GM12891 (cell line): ENCODE data around the gene TXK.

Source experiments
- DNase-seq: peaks from one replicate; pipeline ENCODE4 v3.0.0; 2011; ENCODE audit warnings: low spot score; ENCODE audit not compliant: insufficient read length
- FAIRE-seq: peaks from 2 replicates; lab custom pipeline; 2011; peaks lifted over from hg19 to GRCh38; lab: Jason Lieb, UNC
- PAX5 ChIP-seq: IDR thresholded peaks from 2 replicates; pipeline ENCODE4 v1.6.1; 2011; ENCODE audit warnings: low read length, moderate library complexity, mild to moderate bottlenecking; ENCODE audit not compliant: insufficient read depth, severe bottlenecking
- POLR2A ChIP-seq: IDR thresholded peaks from 2 replicates; pipeline ENCODE4 v1.6.1; 2011; ENCODE audit warnings: low read depth, low read length, control low read depth
- POLR2AphosphoS5 ChIP-seq: IDR thresholded peaks from 2 replicates; pipeline ENCODE4 v1.6.1; 2011; ENCODE audit warnings: low read depth, low read length, control low read depth
- POU2F2 ChIP-seq: IDR thresholded peaks from 2 replicates; pipeline ENCODE4 v1.6.1; 2011; ENCODE audit warnings: low read depth, mild to moderate bottlenecking, control low read depth, low read length, moderate library complexity
- SPI1 ChIP-seq: IDR thresholded peaks from 2 replicates; pipeline ENCODE4 v1.6.1; 2011; ENCODE audit warnings: low read depth, low read length, control low read depth
- TAF1 ChIP-seq: IDR thresholded peaks from 2 replicates; pipeline ENCODE4 v1.6.1; 2011; ENCODE audit warnings: low read depth, low read length, control low read depth

The TXK gene

DNA sequence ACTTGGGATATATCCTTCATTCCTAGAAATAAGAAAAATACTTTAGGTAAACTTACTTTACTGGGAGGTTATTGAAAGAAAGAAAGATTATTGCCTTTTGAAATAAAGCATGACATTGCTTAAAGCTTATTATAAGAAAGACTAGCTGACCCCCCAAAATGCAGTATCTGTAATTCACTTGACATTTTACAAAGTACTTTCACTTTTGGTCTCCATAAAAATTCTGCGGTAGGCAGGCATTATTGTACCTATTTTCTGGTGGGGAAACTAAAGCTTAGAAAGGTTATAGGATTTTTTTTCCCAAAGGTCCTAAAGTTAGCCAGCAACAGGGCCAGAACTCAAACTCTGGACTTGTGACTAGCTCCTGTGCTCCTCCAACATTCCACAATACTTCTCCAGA, 29.7 kb upstream of the TXK start:
- FAIRE-seq, result peak; percentile 9
- no peak for DNase-seq
- TF ChIP-seq POLR2A (no peak), POLR2AphosphoS5 (no peak), PAX5 (no peak), TAF1 (no peak), SPI1 (no peak), POU2F2 (no peak)

DNA sequence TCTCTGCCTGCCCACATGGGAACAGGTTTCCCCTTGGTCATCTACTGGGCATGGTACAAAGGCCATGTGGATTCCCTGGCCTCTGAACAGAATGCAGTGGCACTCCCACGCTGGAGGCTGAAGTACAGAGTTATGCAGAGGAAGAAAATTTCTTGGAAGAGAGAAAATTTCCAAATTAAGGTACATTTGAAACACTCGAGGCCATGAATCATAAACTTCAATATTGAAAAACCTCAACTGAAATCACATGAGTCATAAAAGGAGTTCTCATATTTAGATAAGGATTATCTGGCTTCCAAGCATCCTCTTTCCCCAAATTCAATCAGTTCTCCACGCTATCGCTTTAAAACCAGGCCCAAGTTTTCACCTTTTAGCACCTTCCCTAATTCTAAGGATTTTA, 28.1 kb upstream of the TXK start:
- TF ChIP-seq POU2F2 (no peak), POLR2A (no peak), SPI1 (no peak)
- DNase-seq, result no peak
- no peak for FAIRE-seq

DNA sequence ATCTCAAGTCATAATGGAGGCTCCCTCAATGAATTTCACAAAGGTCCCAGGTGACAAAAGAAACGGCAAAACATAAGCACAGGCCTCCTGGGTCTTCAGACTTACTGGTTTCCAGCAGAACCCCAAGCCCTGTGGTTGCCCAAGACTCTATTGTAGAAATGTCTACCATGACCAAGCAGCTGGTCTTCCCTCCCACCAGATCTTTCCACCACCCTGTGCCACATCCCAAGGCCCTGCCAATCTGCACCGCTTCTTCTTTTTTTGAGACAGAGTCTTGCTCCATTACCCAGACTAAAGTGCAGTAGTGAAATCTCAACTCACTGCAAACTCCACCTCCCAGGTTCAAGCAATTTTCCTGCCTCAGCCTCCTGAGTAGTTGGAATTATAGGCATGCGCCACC, 23.2 kb upstream of the TXK start:
- TF ChIP-seq POU2F2 (no peak), TAF1 (no peak), POLR2A (no peak), SPI1 (no peak), POLR2AphosphoS5 (no peak), PAX5 (no peak)
- FAIRE-seq (no peak), DNase-seq (no peak)

DNA sequence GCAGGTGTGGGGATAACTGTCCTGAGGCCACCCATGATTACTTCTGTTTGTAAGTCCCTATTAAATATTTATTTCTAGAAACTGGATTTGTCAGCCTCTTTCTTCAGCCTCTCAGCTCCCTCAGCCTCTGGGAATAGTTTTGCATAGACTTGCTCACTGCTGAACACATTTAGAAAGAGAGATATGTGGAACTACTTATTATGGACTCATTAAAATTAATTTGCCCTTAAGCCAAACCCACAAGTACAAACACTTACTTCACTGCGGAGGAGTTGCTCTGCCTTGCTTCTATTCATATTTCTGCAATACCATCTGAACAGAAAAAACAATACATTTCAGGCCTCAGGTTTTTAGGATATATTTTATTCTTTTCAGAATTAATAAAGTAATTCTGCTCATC, 22.4 kb upstream of the TXK start:
- DNase-seq, result no peak
- TF ChIP-seq POU2F2 (no peak), POLR2AphosphoS5 (no peak), PAX5 (no peak), POLR2A (no peak), TAF1 (no peak), SPI1 (no peak)
- peak; percentile 5 for FAIRE-seq

DNA sequence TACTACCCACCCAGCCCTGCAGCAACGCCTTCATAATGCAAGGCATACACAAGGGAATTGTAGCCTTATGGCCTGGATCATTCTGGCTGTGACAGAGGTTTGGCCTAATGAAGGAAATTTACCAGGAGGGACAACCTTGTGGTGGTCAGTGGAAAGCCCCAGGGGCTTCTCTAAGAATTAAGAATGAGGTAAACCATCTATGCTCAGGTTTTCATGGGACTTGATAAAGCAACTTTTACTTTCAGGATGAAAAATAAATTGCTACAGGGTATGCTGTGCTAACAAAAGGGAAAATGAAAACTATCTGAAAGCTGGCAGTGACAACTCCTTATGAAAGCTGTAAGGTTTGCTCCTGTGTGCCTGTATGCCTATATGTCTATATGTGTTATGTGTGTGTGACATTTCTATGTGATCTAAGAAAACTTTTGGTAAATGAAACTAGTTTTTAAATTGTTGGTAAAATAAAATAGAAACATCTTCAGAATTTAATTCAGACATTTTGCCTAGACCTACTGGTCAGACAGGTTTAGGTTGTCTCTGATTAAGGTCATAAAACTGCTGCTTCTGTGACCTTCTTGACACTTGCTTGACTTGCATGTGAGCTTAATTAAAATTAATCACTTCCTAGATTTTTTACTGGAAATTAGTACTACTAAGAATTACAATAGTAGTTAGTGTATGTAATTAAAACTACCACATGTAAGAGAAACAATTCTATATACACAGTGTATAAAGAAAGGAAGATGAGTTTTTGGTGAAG, 19.9 kb upstream of the TXK start:
- FAIRE-seq (no peak), DNase-seq (no peak)
- TF ChIP-seq POLR2A, result no peak
- TF ChIP-seq PAX5, result no peak
- TF ChIP-seq POU2F2, result no peak
- TF ChIP-seq TAF1, result no peak
- TF ChIP-seq POLR2AphosphoS5, result no peak
- TF ChIP-seq SPI1, result no peak

DNA sequence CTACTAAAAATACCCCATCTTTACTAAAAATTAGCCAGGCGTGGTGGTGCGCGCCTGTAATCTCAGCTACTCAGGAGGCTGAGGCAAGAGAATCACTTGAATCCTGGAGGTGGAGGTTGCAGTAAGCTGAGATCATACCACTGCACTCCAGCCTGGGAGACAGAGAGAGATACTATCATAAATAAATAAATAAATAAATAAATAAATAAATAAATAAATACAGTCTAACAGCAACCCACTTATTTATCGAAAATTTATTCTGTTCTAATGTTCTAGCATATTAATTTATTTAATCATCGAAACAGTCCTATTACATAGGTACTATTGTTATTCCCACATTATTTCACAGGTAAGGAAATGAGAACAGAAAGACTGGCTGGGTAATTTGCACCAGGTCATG, 18.2 kb upstream of the TXK start:
- DNase-seq, result no peak
- no peak for FAIRE-seq
- no peak for TF ChIP-seq POU2F2
- TF ChIP-seq TAF1, result no peak
- no peak for TF ChIP-seq PAX5
- TF ChIP-seq SPI1, result no peak
- TF ChIP-seq POLR2A, result no peak
- no peak for TF ChIP-seq POLR2AphosphoS5

DNA sequence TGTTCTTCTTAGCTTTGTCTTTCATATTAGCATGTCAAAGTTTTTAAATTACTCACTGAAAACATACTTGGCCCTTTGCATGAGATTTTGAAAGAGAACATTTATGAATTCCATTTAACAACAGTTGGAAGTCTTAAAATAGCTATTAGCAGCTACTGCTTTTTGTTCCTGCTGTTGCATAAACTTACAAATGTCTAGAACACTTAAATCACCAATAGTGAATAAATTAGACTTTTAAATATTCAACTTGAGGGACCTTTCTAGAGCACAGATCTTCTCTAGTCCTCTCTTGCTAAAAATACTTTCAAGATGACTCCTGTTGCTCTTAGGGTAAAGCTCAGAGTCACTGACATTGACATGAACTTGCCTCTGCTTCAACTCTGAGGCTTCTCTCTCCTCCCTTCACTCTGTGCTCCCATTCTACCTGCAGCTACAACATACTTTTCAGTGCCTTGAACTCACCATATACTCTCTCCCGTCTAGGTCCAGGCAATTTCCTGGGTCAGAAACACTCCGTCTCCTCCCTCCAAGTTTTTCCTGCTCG, 15.8 kb upstream of the TXK start:
- TF ChIP-seq POLR2AphosphoS5 (no peak), SPI1 (no peak), PAX5 (no peak), POLR2A (no peak), TAF1 (no peak)
- FAIRE-seq (no peak), DNase-seq (no peak)

DNA sequence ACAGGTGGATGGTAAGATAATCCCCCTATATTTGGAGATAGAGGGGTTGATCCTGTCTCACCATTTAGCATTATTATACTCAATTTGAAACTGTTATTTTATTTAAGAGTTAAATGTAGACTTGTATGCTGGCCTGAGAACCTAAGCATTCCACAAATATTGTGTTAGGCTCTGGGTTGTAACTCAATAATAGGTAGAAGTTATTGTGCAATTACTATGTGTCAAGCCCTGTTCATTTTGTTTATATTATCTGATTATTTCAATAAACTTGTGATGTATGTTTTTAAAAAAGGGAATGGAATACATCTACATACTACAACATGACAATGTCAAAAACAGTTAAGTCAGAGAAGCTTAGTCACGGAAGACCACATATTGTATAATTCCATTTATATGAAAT, 13.6 kb upstream of the TXK start:
- FAIRE-seq, result no peak

DNA sequence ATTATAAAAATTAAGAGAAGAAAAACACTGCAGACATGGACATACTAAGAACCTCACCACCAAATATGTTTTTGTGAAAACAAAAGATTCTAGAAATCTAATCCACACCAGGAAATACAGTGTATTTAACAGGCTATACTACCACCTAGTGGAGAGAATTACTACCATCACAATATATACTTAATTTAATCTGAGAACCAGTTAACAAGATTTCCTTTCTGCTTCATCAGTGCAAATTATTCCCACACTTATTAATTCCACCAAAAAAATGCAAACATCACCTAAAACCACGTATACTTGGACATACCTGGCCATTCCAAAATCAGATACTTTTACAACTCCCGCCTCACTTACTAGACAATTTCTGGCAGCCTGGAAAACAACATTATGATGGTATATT, 7.0 kb upstream of the TXK start:
- DNase-seq, result peak; percentile 8
- FAIRE-seq, result no peak
- TF ChIP-seq SPI1, result no peak

More for the DNA sequence above, 13.6 kb upstream of the TXK start:
- no peak for DNase-seq
- TF ChIP-seq PAX5, result no peak
- TF ChIP-seq POLR2AphosphoS5, result no peak
- no peak for TF ChIP-seq SPI1
- TF ChIP-seq POLR2A, result no peak
- no peak for TF ChIP-seq TAF1
- TF ChIP-seq POU2F2, result no peak

DNA sequence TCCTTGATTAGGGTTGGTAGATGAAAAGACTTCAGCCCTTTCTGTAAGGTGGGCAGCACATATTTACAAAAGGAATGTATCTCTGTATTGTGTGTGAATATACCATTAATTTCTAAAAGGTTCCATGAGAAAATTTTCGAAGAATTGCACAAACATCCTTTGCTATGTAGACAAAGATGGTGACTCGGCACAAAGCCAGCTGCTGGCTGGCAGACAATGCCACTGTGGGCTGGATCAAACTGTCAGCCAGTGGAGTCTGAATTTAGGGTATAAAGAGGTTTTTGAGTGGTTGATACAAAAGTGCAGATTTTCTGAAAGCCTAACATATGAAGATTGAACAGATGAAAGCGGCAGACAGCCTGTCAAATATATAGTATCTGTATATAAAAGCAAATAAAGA, 5.6 kb upstream of the TXK start:
- DNase-seq, result no peak
- FAIRE-seq, result no peak
- TF ChIP-seq POLR2AphosphoS5 (0 out of 2 replicates have a peak, but pooled peaks have one; percentile 10), POU2F2 (no peak), POLR2A (peak; percentile 15; the same call in 1 of the 2 replicates), PAX5 (no peak), TAF1 (no peak), SPI1 (no peak)

DNA sequence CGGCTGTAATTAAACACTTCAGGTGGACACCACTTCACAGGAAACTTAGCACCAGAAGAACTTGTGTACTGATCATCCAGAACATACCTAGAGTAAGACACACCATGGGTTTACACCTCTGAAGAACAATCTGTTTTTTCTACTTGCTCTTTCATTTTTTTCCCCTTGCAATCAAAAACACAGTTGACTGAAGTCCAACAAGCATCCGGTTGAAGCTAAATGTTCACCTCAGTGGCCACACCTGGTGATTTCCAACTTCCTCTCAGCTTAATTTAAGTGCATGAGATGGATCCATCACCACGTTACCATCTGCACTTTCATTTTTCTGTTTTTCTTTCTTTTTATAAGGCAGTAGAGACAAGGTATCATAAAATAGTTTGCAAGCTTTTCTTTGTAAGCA, 4.9 kb upstream of the TXK start:
- FAIRE-seq (peak; percentile 66), DNase-seq (peak; percentile 9)
- TF ChIP-seq POLR2AphosphoS5 (0 out of 2 replicates have a peak, but pooled peaks have one; percentile 25), POLR2A (no peak), TAF1 (no peak), SPI1 (peak; percentile 68), POU2F2 (no peak)
